EH (cell line): ENCODE measurements around the gene SLC17A2.

ENCODE experiments used
- DNase-seq: peaks from one replicate; pipeline ENCODE4 v3.0.0-alpha.2; 2015; ENCODE audit warnings: low read depth

SLC17A2 gene

DNA sequence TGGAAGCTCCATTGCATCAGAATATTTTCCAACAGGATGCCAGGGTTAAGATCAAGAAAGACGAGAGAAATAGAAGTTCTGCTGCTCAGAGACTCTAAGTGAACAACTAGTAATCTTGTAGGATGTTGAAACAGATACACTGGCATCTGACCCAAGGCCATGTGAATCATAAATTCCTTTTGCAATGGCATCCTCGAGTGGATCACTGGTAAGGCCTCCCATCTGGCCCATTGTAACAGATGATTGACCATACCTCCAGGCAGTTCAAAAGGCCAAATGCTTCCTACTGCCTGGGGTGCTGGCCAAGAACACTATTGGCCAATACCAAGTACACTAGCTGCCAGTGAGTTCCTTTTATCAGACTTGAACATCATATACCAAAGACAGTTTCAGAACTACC lies 46.5 kb downstream of the SLC17A2 start:
- DNase-seq: peak; percentile 59

DNA sequence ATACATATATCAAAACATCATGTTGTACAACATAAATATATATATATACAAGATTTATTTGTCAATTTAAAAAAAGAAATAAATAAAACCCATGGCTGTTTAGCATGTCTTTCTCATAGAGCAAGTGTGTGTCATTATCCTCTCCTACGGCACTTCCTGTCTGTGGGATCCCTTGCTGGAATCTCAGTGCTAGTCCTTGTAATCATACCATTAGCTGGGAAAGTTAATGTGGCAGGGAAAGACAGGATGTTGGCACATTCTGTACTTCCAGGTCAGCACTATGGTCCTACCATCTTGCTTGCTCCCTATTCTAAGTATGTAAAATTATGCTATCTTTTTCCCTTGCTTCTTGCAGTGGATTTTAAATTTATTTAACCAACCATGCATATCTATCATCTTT lies 47.0 kb downstream of the SLC17A2 start:
- DNase-seq: peak; percentile 29

DNA sequence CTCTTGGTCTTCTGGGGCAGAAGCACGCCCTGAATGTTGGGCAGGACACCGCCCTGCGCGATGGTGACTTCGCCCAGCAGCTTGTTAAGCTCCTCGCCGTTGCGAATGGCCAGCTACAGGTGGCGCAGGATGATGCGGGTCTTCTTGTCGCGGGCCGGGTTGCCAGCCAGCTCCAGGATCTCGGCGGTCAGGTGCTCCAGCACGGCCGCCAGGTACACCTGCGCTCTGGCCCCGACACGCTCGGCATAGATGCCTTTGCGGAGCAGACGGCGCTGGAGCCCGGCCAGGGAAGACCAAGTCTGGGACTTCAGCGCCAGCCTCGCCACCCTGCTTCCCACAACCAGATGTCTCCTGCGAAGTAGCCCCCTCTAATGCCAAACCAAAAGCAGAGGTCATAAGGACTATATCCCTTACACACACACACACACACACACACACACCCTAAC lies 48.4 kb downstream of the SLC17A2 start:
- no peak for DNase-seq

DNA sequence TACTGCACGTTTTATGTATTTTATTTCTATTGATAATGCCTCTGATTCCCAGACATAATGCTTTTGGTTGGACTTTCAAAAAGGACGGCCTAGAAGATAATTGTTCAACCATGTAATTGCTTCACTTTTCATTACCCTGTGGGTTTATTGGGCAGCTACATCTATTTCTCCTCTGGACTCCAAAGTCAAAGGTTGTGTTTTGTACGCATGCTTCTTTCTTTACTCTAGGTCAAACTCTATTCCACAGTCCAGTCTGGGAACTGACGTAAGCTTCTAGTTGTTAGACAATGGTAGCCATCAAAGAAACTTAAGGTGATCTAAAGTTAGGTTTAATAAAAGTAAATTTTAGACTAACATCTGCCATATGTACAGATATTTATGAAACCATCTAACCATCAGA lies 49.9 kb downstream of the SLC17A2 start:
- DNase-seq: no peak

DNA sequence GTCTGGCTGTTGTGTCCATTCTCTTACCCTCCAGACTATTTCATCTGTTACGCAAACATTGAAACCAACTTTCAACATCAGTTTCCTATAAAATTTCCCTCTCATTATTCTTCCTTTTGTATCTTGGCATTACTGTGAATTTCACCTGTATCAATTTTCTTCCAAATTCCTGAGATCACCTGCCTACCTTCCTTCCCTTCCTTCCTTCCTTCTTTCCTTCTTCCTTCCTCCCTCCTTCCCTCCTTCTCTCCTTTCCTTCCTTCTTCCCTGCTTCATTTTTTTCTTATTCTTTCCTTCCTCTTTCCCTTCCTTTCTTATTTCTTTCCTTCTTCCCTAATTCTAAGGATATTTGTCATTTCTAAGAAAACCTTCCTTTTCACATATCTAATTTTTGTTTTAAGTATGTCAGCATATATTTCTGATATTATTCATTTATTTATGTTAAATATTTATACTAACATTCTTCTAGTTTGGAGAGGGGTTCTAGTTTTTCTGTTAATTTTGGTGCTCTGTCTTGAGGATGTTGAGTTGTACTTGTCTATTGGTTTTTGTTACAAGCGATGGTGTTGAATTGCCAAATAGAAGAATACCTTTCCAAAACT lies 51.7 kb downstream of the SLC17A2 start:
- no peak for DNase-seq

DNA sequence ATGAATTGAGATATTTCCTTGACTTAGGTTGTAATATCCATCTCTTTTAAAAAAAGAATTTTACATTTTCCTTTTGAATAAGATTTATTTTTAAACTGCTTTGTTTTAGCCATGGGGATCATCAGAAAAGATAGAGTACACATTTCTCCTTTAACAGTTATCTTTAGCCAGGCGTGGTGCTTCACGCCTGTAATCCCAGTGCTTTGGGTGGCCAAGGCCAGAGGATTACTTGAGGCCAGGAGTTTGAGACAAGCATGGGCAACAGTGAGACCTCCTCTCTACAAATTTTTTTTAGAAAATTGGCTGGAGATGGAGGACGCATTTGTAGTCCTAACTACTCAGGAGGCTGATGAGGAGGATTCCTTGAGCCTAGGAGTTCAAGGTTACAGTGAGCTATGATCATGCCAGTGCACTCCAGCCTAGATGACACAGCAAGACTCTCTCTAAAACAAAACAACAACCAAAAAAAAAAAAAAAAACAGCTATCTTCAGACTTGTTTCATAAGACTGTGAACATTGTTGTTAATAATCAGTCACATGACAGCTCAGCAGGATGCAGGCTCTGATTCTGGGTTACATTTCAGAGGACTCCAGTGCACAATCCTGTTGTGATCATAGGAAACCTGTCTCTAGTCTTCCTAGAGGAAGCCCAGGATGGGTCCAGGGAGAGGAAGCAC lies 54.4 kb downstream of the SLC17A2 start:
- DNase-seq: no peak

DNA sequence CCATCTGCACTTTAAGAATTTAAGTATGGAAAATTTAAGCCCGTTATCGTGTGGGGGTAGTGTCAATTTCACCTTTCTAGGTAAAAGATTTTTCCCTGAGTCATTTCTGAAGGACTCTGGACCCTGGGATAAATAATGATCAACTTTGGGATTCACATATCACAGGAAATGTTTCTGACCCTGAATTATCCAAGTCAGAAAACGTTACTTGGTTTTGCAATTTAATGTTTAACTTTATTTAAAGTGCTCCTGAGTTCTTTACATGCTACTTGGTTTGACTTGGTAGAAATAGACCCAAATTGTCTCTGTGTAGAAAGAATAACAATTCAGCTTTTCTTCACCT lies 55.0 kb downstream of the SLC17A2 start:
- DNase-seq: no peak

DNA sequence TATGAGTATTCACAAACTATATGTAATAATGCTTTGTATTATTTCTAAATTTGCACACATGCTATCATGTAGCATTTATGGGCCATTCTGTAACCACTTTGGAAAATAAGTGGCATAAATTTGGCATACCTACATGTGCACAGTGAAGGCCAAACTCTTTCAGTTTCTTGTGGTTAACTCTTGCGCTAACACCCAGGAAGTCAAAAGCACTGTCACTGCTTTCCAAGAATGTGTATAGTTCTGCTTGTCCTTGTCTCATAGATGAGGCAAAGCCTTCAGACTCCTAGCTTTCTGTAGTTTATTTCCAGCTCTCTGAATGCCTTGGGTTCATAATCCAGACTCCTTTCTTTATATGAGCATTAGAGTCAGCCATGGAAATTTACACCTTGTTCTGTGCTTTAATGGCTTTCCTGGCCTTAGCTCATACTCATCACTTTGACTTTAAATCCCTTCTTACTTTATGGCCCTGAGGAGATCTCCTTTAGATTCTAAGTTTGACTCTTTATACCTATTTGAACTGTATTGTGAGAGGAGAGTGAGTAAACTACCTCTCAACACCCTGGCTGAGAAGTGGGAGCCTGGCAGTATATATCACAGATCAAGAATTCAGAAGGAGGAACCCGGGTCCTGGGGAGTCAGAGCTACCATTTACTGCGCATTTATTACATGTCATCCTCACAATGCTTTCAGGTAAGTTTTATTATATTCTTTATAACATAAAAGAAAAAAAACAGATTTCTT lies 55.5 kb downstream of the SLC17A2 start:
- DNase-seq: no peak

DNA sequence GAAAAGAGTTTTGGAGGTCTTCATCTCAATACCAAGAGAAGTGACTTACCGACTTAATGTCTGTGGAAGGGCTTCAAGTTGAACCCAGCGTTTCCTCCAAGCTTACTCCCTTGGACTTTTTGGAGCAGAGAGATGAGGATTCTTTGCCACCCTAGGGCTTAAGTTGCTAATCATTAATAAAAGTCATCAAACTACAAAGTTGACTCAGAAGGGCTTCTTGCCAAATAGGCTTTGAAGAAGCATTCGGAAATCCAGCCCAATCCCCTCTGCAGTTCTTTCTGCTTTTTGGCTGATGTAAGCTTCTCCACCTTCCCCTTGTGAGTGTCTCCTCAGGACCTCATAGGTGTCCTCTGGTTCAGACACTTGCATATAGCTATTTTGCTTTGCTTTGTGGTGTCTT lies 56.4 kb downstream of the SLC17A2 start, which contains the start of gene SLC17A3:
Gene SLC17A3 (minus strand): TSS at position 126 of the 400 bp plus-strand sequence. CDS start 5,856 bp downstream, outside the sequence.
- no peak for DNase-seq

DNA sequence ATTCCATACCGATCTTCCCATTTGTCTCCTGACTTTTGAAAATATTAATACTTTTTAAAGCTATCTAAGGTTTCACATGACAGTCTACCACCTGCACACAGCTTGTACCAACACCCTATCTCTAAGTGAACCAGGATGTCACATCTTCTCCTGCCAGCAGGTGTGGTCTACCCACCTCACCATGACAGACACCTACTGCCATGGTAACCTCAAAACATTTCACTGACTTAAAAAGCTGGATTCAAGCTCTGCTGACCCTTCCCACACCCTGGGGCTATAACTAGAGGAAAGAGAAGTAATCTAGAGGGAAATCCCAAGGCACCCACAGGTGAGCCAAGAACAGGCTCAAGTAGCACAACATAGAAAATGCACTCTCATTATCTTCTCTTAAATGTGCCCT lies 57.7 kb downstream of the SLC17A2 start:
- DNase-seq: no peak

DNA sequence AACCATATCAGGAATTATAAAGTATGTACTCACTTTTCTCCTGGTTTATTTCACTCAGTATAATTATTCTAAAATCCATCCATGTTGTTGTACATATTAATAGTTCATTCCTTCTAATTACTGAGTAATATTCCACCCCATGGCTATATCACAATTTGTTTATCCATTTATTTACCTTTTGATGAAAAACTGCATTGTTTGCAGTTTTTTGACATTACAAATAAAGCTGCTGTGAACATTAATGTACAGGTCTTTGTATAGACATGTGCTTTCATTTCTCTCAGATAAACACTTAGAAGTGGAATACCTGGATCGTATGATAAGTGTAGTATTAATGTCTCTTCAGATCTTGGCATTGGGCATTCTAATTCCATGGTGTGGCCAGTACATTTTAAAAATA lies 60.7 kb downstream of the SLC17A2 start:
- DNase-seq: no peak

DNA sequence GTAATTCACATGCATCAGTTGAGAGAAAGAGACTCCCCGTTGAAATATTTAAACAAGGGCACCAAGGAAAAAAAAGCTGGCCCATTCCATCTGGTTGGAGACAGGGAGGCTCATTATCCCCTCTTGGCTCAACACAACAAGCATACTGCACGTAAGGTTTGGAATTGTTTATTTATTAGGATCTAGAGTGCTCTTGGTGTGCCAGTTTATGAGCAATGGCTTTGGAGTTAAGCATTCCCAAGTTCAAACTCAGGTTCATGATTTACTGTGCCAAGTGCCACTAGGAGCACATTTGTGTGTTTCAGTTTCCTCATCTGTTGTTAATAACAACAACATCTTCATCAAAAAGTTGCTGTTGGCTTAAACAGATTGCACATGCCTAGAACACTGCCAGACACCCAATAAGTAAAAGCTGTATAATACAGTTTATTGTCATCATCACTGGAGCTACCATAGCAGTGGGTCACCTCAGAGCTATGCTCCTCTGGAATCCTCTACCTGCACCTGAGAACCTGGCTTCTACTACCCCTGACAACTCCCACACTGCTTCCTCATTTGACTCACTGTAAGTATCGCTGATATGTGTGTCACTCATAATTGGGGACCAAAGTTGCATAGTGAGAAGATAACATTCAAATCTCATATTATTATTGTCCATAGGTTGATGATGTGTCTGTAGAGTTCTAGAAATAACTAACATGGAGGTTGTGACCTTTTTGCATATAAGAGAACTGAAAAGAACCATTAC lies 61.9 kb downstream of the SLC17A2 start:
- no peak for DNase-seq

DNA sequence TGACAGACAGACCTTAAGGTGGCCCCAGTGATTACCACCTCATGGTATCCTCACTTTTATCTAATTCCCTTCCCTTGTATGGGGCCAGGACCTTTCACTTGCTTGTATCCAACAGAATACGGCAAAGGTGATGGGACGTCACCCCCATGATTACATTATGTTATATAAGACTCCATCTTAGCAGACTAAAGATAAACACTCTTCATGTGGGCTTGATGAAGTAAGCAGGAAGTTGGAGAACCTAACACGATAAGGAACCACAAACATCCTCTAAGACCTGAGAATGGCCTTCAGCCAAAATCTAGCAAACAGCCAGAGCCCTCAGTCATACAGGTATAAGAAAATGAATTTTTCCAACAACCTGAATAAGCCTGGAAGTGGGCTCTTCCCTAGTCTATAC lies 64.5 kb downstream of the SLC17A2 start:
- DNase-seq: no peak

DNA sequence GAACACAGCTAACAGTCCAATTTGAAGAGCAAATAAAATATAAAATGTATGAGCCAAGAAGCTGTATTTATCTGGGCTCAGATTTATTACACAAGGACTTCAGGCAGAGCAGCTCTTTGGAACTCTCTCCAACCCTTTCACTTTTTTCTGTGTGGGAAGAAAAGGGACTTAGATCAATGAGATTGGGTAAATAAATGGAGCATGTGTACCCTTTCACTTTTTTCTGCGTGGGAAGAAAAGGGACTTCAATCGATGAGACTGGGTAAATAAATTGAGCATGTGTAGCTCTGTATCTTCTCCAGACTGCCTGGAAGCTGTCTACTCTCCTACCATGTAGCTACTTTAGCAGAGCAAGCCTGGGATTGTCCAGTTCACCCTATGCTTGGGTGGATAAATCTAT lies 67.1 kb downstream of the SLC17A2 start:
- DNase-seq: no peak
